ENCODE measurements around the gene PCDH9. TPM values are rescaled to one million over a fixed set of nuclear protein-coding genes. Genes with fewer than 3 reads are reported as not detected.

The PCDH9 gene
- total RNA-seq, 1 experiment from 2014 or later, result 4.2 TPM

DNA sequence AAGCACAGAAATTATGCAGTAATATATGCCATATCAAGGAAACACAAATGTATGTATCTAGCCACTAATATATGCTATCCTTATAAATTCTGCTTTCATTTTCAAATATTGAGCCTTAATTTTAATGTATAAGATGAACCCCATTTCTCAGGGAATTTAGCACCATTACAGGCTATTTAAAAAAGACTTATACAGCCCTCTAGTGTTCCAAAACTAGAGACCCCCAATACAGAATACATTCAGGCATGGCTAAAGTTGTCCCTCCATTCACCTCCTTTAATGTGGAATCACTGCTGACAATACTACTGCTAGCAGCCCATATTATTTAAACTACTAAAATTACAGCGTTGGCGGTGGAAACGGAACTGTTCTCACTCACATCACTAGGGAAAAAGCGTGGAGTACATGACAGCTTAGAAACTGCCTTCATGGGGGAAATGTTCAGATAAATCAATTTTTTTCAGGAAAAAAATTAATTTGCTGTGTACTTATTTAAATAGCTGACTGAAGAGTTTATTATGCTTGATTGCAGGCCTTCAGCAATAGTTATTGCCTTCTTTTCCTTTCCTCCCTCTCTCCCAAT is 541.0 kb downstream of the PCDH9 start:
- Histone ChIP-seq H3K4me1 (ENCODE audit: control insufficient read depth, insufficient read depth, low read length) (no peaks in the 10 kb centered on the region), H3K27ac (ENCODE audit: low read length) (no peak overlapping the region), H3K9me3 (ENCODE audit: control insufficient read depth, insufficient read depth, low read depth, low read length) (no peaks in the 10 kb centered on the region; the same call in 1 of the 2 replicates), H3K27me3 (ENCODE audit: control insufficient read depth, insufficient read depth, low read length) (no peaks in the 10 kb centered on the region), H3K36me3 (ENCODE audit: control insufficient read depth, insufficient read depth, low read length) (no peaks in the 10 kb centered on the region), H3K4me3 (ENCODE audit: low read depth in 2 of 2, low read length in 2 of 2) (no peak overlapping the region)
- DNase-seq (ENCODE audit: low read depth, low spot score) (no peak), ATAC-seq (no peak)
- in situ Hi-C loops (cut with HindIII; ENCODE audit: low pct_unique_long_range_greater_than_20kb, low sequenced_read_pairs) (no loop called here), intact Hi-C loops (cut with micrococcal nuclease; ENCODE audit: unreplicated experiment) (loop anchor here (10.0 kb wide), 1 partner anchor 536 kb away; no protein-coding TSS in a partner anchor)
- TF ChIP-seq, protein P1, sequence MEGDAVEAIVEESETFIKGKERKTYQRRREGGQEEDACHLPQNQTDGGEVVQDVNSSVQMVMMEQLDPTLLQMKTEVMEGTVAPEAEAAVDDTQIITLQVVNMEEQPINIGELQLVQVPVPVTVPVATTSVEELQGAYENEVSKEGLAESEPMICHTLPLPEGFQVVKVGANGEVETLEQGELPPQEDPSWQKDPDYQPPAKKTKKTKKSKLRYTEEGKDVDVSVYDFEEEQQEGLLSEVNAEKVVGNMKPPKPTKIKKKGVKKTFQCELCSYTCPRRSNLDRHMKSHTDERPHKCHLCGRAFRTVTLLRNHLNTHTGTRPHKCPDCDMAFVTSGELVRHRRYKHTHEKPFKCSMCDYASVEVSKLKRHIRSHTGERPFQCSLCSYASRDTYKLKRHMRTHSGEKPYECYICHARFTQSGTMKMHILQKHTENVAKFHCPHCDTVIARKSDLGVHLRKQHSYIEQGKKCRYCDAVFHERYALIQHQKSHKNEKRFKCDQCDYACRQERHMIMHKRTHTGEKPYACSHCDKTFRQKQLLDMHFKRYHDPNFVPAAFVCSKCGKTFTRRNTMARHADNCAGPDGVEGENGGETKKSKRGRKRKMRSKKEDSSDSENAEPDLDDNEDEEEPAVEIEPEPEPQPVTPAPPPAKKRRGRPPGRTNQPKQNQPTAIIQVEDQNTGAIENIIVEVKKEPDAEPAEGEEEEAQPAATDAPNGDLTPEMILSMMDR (IDR thresholded peaks at IDR 0.05), result no peak
- TF ChIP-seq POLR2AphosphoS5 (IDR thresholded peaks at IDR 0.05; ENCODE audit: low read depth, low read length) (no peak), TCF7L2 (IDR thresholded peaks at IDR 0.05; ENCODE audit: low read depth, low read length) (no peak), SIN3A (IDR thresholded peaks at IDR 0.05; ENCODE audit: borderline replicate concordance, insufficient read depth, low read depth, low read length) (no peak)
- TF ChIP-seq, protein P2, sequence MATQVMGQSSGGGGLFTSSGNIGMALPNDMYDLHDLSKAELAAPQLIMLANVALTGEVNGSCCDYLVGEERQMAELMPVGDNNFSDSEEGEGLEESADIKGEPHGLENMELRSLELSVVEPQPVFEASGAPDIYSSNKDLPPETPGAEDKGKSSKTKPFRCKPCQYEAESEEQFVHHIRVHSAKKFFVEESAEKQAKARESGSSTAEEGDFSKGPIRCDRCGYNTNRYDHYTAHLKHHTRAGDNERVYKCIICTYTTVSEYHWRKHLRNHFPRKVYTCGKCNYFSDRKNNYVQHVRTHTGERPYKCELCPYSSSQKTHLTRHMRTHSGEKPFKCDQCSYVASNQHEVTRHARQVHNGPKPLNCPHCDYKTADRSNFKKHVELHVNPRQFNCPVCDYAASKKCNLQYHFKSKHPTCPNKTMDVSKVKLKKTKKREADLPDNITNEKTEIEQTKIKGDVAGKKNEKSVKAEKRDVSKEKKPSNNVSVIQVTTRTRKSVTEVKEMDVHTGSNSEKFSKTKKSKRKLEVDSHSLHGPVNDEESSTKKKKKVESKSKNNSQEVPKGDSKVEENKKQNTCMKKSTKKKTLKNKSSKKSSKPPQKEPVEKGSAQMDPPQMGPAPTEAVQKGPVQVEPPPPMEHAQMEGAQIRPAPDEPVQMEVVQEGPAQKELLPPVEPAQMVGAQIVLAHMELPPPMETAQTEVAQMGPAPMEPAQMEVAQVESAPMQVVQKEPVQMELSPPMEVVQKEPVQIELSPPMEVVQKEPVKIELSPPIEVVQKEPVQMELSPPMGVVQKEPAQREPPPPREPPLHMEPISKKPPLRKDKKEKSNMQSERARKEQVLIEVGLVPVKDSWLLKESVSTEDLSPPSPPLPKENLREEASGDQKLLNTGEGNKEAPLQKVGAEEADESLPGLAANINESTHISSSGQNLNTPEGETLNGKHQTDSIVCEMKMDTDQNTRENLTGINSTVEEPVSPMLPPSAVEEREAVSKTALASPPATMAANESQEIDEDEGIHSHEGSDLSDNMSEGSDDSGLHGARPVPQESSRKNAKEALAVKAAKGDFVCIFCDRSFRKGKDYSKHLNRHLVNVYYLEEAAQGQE (IDR thresholded peaks at IDR 0.05; ENCODE audit: insufficient read depth in 1 of 2, low read depth in 2 of 2, low read length in 1 of 2), result no peak
- BruUV-seq (replicated peaks), result no TSS peak
- ChIA-PET POLR2A (no interaction called here), CTCF (interaction anchor here (1.1 kb wide), 1 partner anchor 305 kb away, joined by 3 read pairs; no protein-coding TSS in a partner anchor)

DNA sequence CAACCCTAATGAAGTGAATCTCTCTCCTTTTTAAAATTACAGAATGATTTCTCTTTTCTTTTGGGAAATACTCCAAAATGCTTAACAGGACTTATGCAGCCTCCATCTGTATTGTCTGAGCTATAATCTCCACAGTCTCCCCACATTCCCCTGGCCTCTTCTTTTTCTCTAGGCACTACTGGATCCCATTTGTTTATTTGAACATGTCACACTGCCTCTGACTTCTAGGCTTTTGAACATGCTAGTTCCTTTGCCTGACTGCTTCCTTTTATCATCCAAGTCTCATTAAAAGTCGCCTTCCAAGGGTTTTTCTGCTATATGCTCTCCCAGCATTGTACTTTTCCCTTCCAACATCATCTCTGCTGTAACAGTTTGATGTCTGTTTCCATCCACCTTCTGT is 548.7 kb downstream of the PCDH9 start:
- ATAC-seq (no peak), DNase-seq (ENCODE audit: low read depth, low spot score) (no peak)
- Histone ChIP-seq H3K27ac (ENCODE audit: low read length) (no peak overlapping the region), H3K4me1 (ENCODE audit: control insufficient read depth, insufficient read depth, low read length) (no peaks in the 10 kb centered on the region), H3K4me3 (ENCODE audit: low read depth in 2 of 2, low read length in 2 of 2) (no peak overlapping the region), H3K27me3 (ENCODE audit: control insufficient read depth, insufficient read depth, low read length) (no peaks in the 10 kb centered on the region), H3K36me3 (ENCODE audit: control insufficient read depth, insufficient read depth, low read length) (no peaks in the 10 kb centered on the region), H3K9me3 (ENCODE audit: control insufficient read depth, insufficient read depth, low read depth, low read length) (no peaks in the 10 kb centered on the region; the same call in 1 of the 2 replicates)
- ChIA-PET CTCF (no interaction called here), POLR2A (no interaction called here)
- in situ Hi-C loops (cut with HindIII; ENCODE audit: low pct_unique_long_range_greater_than_20kb, low sequenced_read_pairs) (no loop called here), intact Hi-C loops (cut with micrococcal nuclease; ENCODE audit: unreplicated experiment) (loop anchor here (10.0 kb wide), 1 partner anchor 543 kb away; no protein-coding TSS in a partner anchor)
- TF ChIP-seq, protein P2 (IDR thresholded peaks at IDR 0.05; ENCODE audit: insufficient read depth in 1 of 2, low read depth in 2 of 2, low read length in 1 of 2), result no peak
- no peak for TF ChIP-seq POLR2AphosphoS5 (IDR thresholded peaks at IDR 0.05; ENCODE audit: low read depth, low read length)
- no peak for TF ChIP-seq TCF7L2 (IDR thresholded peaks at IDR 0.05; ENCODE audit: low read depth, low read length)
- TF ChIP-seq, protein P1 (IDR thresholded peaks at IDR 0.05), result no peak
- no peak for TF ChIP-seq SIN3A (IDR thresholded peaks at IDR 0.05; ENCODE audit: borderline replicate concordance, insufficient read depth, low read depth, low read length)
- BruUV-seq (replicated peaks), result no TSS peak
